ENCODE measurements around the gene TTLL13.
"Not testable (repeated sequence)": the region's sequence is repeated elsewhere in the genome, so short reads cannot be mapped to it uniquely, and the experiment has no call there.

The TTLL13 gene

DNA sequence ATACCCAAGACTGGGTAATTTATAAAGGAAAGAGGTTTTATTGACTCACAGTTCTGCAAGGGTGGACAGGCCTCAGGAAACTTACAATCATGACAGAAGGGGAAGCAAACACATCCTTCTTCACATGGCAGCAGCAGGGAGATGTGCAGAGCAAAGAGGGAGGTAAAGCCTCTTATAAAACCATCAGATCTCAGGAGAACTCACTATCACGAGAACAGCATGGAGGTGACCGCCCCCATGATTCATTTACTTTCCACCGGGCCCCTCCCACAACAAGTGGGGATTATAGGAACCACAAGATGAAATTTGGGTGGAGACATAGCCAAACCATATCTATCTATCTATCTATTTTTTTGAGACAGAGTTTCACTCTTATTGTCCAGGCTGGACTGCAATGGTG is 10.0 kb upstream of the TTLL13 start:
- DNase-seq (ENCODE audit: low spot score): no peak

DNA sequence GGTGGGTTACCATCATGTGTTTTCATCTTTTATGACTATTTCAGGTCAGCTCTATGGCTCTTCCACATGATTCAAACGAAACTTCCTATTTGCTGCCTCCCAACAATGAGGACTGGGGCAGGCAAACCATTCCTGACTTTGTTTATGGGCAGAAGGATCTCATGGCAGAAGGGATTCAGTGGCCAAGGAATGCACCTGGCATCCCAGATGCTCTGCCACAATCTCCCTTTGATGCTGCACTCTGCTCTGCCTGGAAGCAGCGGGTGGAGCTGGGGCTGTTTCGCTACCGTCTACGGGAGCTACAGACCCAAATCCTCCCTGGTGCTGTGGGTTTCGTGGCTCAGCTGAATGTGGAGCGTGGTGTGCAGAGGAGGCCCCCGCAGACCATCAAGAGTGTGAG is 8.5 kb upstream of the TTLL13 start:
- no peak for DNase-seq (ENCODE audit: low spot score)

DNA sequence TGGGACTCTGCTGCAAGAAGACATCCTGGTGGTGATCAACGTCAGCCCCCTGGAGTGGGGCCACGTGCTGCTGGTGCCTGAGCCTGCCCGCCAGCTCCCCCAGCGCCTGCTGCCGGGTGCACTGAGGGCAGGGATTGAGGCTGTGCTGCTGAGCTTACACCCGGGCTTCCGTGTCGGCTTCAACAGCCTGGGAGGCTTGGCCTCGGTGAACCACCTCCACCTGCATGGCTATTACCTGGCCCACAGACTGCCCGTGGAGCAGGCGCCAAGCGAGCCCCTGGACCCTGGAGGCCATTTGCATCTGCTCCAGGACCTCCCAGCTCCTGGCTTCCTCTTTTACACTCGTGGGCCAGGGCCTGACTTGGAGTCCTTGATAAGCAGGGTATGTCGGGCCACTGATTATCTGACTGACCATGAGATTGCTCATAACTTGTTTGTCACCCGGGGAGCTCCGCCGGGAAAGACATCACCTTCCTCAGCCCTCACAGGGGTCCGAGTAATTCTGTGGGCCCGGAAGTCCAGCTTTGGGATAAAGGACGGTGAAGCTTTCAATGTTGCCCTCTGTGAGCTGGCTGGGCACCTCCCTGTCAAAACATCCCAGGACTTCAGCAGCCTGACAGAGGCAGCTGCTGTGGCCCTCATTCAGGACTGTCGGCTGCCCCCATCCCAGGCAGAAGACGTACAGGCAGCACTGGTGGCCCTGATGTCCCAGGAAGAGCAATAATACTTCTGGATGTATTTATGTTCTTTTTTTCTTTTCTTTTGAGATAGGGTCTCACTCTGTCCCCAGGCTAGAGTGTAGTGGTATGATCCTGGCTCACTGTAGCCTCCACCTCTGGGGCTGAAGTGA is 7.8 kb upstream of the TTLL13 start:
- DNase-seq (ENCODE audit: low spot score): no peak

DNA sequence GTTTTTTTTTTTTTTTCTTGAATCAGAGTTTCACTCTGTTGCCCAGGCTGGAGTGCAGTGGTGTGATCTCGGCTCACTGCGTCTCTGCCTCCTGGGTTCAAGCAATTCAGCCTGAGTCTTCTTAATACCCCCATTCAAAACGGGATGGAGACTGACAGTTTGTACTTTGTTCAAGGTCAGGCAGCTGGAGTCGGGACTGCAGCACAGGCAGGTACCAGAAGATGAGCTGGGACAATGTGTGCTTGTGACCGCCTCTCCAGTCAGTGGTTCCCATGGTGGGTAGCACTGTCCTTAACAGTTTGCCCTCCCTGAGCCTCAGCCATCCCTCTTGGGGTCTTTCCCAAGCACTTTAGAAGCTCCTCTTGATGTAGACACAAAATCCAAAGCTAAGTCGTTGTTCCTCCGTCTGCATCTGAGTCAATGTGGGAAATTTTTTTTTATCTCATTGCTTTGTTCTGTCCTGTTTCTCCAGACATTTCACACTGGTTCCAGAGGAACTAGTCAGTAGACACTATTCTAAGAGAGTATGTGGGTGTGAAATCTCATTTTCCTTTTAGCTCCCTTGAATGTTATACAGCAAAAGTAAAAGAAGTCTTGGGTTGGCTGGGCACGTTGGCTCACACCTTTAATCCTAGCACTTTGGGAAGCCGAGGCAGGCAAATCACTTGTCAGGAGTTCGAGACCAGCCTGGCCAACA is 5.3 kb upstream of the TTLL13 start:
- no peak for DNase-seq (ENCODE audit: low spot score)

DNA sequence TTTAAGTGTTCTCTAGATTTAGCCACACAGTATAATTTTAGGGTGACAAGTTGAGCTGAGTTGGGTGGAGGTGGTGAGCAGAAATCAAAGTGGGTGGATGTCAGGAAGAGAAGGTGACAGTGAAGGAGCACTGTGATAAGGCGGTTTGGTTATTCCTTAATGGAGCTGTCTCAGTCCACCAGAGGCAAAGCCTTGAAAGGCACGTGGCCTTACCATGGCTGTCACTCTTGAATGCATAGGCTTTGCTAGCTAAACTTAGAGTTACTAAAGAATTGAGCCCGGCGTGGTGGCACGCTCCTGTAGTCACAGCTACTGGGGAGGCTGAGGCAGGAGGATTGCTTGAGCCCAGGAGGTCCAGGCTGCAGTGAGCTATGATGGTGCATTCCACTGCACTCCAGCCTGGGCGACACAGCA is 560 bp upstream of the TTLL13 start:
- DNase-seq (ENCODE audit: low spot score): no peak

DNA sequence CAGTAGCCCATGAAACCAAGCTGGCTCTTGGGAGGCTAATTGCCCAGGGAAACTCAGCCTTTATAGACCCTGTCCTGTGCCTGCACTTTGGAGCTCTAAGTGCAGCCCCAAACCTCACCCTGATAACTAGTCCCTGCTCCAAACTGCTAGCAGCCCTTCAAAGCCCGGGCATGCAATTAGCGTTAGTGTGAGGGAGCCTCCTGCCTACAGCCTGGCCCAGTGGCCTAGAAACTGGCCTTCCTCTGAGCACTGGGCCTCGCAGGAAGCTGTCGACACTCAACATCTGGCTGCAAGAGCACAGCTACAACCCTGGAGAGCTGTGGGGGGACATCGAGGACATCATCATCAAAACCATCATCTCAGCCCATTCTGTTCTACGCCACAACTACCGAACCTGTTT is 8.4 kb downstream of the TTLL13 start:
- DNase-seq (ENCODE audit: low spot score): no peak

DNA sequence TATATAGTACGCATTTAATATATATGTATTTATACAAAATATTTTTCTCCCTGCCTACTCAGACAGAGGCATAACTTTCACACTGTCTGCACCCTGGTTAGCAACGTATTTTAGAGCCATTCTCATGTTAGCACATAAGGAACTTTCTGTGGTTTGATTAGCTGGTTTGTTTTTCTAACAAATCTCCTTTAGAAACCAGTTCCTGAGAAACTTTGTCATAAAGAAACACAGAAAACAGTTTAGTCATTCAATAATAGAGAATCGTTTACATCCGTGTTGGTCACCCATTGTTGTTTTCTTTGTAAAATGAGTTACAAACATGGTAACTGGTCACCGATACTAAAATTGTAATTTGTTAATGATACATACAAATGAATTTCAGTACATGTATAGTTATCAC is 10.2 kb downstream of the TTLL13 start:
- DNase-seq (ENCODE audit: low spot score): no peak

DNA sequence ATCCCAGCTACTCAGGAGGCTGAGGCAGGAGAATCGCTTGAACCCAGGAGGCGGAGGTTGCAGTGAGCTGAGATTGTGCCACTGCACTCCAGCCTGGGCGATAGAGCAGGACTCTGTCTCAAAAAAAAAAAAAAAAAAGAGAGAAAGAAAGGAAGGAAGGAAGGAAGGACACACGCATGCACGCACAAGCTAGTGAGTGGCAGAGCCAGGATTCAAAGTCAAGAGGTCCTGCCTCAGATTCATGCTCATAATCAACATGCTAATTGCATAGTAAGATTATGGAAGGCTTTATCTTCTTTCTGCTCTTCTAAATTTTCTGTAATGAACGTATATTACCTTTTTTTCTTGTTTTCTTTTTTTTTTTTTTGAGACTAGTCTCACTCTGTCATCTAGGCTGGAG is 11.4 kb downstream of the TTLL13 start:
- DNase-seq (ENCODE audit: low spot score): not testable (repeated sequence)

DNA sequence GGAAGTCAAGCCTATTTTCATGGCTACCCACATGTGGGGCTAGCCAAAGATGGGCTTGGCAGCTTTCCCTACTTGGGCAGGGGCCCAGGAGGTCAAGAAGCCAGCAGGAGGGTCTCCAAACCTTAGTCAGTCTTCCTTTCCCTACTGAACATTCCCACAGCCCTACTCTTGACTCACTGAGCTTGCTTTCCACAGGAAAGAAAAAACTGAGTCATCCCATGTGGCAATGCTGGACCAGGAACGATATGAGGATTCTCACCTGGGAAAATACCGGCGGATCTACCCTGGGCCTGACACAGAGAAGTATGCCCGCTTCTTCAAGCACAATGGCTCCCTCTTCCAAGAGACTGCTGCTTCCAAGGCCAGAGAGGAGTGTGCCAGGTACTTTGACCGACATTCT is 12.5 kb downstream of the TTLL13 start:
- no peak for DNase-seq (ENCODE audit: low spot score)

DNA sequence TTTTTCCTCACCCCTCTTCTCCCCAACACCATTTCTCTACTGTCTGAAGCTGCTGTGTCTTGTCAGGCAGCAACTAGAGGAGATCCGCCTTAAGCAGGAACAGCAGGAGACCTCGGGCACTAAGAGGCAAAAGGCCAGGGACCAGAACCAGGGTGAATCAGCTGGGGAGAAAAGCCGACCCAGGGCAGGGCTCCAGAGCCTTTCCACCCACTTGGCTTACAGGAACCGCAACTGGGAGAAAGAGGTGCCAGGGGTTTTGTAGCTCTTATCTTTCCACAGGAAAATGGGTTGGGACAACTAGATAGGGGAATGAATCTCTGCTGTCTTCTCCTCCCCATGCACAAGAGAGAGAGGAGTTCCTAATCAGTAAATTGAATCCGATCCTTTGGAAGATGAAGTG is 13.1 kb downstream of the TTLL13 start:
- no peak for DNase-seq (ENCODE audit: low spot score)

DNA sequence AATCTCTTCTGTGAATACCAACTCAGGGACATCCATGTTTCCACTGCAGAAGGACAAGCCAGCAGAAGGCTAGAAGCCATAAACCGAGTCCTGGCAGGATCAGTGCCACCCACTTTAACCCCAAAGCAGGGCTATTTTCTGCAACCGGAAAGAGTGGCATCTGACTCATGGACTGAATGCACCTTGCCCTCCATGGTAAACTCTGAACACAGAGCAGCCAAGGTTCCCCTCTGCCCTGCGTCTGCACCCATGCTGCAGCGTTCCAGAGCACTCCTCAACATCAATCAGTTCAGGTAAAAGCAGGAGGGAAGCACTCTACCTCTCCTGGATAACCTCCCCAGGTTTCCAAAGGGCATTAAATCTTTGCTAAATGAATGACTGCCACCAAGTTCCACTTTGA is 15.3 kb downstream of the TTLL13 start:
- no peak for DNase-seq (ENCODE audit: low spot score)

DNA sequence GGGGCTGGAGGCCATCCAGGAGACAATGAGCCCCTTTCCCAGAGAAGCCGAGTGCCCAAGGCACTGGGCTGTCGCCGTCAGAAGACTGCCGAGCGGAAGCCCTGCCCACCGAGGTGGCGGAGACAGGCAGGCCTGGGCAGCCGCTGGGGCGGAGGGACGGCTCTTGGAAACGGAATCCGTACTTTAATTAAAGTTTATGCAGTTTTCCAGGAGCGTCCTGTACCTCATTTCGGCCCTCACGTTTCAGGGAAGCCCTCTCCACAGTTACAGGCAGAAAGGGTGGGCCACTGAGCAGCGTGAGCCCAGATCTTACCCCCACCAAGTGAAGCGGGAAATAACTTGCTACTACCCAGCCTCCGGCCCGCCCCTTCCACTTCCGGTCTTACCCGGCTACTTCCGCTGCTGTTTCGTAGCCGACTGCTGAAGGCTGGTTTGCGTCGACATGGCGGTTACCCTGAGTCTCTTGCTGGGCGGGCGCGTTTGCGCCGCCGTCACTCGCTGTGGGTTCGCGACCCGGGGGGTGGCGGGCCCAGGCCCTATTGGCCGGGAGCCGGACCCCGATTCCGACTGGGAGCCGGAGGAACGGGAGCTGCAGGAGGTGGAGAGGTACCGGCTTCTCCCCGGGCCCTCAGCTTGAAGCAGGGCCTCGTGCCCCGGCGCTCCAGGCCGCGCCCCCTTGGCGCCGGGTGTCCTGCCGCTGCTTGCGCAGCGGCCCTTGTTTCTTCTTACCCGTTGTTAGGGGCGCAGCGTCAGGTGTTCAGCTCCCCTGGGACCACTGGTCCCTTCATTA is 16.1 kb downstream of the TTLL13 start, which contains the start of gene NGRN:
Gene NGRN, plus strand, starts transcription at position 402 of the 790 bp plus-strand sequence. Its CDS starts 41 bp downstream, at position 443.
- peak; percentile 86 for DNase-seq (ENCODE audit: low spot score)

DNA sequence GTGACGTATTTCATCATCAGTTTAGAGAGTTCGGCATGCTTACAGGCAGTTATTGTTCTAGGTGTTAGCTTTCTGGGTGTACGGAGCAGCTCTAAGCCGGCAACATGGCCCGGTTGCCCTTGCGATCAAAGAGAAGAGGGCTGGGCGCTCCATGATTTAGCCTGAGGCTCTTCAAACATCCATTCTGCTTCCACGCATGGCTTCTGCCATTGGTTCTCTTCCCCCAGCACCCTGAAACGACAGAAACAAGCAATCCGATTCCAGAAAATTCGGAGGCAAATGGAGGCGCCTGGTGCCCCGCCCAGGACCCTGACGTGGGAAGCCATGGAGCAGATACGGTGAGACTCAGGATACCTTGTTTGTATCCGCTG is 16.7 kb downstream of the TTLL13 start:
- no peak for DNase-seq (ENCODE audit: low spot score)

DNA sequence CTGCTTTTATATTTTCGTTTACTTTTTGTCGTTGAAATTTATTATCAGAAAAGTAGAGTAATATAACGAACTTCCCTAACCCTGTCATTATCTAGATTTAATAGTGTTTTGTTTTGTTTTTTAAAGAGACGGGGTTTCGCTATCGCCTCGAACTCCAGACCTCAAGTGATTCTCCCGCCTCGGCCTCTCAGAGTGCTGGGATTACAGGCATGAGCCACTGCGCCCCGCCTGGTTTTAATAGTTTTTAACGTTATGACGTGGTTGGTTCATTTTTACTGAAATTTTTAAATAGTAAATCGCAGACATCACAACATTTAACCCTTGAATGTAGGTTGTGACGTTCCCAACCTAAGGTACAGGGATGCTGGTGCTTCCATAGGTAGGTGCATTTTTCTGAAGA is 17.1 kb downstream of the TTLL13 start:
- DNase-seq (ENCODE audit: low spot score): no peak

DNA sequence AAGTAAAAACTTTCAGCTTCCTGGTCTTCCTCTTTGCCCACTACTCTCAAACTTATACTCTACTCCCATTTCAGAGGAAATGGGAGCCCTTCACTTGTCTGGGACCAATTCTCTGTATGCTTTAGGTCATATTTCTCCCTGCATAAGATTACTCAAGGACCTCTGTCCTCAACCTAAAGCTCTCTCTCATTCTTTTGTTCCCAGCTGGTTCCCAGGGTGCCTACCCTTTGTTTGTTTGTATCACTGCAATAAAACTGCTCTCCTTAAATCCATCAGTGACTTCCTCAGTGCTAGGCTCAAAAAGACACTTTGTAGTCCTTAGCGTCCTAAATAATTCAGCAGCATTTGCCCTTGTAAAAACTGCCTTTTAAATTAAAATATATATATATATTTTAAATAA is 19.1 kb downstream of the TTLL13 start:
- no peak for DNase-seq (ENCODE audit: low spot score)

DNA sequence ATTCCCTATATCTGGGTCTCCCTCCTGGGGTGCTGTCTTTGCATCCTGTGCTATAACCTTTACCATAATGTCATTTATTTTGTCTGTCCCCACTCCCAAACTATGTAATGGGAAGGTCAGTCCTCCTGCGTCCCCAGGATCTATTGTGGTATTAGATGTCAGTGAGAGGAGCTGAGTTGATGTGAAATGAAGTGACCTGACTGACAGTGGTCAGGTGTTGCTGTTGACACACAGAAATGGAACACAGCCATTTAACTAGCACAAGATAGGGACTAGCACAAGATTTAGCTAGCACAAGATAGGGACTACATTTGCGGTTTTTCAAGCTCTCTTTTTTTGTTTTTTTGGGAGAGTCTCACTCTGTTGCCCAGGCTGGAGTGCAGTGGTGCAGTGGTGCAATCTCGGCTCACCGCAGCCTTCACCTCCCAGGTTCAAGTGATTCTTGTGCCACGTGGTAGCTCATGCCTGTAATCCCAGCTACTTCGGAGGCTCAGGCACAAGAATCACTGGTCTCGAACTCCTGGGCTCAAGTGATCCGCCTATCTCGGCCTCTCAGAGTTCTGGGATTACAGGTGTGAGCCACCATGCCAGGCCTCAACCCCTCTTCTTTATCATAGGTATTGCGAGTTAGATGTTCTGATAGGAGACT is 21.3 kb downstream of the TTLL13 start:
- no peak for DNase-seq (ENCODE audit: low spot score)

DNA sequence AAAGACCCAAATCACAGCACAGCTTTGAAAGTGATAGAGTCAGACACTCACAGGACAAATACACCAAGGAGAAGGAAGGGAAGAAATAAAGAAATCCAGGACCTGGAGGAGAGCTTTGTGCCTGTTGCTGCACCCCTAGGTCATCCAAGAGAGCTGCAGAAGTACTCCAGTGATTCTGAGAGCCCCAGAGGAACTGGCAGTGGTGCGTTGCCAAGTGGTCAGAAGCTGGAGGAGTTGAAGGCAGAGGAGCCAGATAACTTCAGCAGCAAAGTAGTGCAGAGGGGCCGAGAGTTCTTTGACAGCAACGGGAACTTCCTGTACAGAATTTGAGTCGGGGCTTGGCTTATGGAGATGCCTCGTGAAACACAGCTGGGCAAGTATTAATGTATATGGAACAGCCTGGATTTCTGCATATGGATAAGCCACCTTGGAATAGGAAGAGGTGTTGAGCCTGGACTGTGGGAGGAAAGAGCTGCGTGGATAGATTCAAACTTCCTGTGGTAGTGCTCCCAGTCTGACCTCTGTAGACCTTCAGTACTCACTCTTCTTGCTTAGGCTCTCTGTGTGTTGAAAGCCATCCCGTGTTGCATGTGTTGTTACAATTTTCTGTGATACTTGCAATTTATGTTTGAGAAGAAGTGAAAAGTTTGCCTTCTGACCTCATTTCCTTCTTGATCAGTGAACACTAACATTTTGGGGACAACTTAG is 22.3 kb downstream of the TTLL13 start:
- DNase-seq (ENCODE audit: low spot score): no peak

DNA sequence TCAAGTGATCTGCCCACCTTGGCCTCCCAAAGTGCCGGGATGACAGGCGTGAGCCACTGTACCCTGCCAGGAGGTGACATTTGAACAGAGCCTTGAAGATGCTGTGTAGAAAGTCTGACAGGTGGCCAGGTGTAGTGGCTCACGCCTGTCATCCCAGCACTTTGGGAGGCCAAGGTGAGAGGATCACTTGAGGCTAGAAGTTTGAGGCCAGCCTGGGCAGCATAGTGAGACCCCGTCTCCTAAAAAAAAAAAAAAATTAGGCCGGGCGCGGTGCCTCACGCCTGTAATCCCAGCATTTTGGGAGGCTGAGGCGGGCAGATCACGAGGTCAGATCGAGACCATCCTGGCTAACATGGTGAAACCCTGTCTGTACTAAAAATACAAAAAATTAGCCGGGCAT is 29.1 kb downstream of the TTLL13 start:
- not testable (repeated sequence) for DNase-seq (ENCODE audit: low spot score)

DNA sequence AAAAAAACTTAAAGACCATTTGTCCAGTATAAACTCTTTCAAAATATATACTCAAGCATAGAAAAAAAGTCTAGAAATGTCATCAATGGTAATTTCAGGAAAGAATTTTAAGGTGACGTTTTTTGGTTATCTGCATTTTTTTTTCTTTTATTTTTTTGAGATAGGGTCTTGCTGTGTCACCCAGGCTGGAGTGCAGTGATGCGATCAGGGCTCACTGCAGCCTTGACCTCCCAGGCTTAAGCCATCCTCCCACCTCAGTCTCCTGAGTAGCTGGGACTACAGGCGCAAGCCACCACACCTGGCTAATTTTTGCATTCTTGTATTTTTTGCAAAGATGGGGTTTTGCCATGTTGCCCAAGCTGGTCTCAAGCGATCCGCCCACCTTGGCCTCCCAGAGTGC is 31.4 kb downstream of the TTLL13 start:
- not testable (repeated sequence) for DNase-seq (ENCODE audit: low spot score)

DNA sequence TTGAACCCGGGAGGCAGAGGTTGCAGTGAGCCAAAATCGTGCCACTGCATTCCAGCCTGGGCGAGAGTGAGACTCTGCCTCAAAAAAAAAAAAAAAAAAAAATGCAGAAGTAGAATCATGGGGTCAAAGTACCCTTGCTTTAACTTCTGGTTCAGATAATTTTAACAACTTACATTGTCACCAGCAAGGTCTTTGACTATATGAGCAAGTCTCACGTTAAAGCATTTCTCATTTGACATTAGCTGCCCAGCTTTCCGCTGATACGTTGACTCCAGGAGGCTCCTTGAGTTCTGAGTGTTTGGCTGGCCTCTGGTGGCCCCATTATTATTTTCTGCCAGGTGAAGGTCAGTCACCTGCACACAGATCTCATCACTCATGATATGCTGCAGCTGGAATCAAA is 32.3 kb downstream of the TTLL13 start:
- not testable (repeated sequence) for DNase-seq (ENCODE audit: low spot score)

DNA sequence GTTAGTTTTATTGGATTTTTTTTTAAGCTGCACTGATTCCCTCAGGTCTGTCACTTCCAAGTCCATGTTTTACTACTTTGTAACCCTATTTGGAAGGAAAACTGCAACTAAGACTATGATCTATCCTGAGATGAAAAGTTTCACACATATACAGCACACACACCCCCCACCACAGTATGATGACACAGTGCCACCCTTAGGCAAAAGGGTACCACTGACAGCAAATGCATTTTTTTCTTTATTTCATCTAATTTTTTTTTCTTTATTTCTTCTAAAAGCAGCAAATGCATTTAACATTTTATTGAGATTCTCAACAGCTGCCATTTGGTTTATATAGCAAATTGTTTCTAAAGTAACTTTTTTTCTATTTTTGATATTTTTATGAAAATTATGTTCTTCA is 37.3 kb downstream of the TTLL13 start:
- no peak for DNase-seq (ENCODE audit: low spot score)

DNA sequence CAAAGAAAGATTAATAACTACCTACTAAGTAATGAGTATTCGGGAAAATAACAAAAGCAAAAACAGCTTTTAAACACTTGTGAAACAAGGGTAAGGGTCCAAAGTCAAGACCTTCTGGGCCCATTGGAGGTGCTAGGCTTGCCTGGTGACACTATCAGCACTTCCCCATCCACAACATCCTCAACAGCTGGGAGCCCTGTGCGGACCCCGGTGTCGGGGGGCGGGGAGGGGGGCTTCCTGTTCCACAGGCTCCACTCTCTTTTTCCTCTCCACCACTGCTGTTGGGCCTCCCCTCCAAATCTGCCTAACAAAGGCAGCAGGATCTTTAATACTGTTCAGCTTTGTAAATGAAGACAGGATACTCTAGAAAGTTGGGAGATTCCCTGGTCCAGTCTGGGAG is 37.7 kb downstream of the TTLL13 start:
- DNase-seq (ENCODE audit: low spot score): no peak
